GM23248 (cell line): ENCODE results near the gene SRP14. TPM values are rescaled to one million over a fixed set of nuclear protein-coding genes. Genes with fewer than 3 reads are reported as not detected.
A peak's percentile ranks its signal among the peaks of the same experiment; 100 is the strongest.

Experiments
- DNase-seq: peaks from one replicate; pipeline ENCODE4 v3.0.0-alpha.2; 2015
- H2AFZ ChIP-seq: fragments of 200-600 bp; sonication (generic); 2 replicates; pipeline ENCODE4 v1.6.1; 2016; ENCODE audit warnings: antibody characterized with exemption
- H3F3A ChIP-seq: fragments of 200-600 bp; sonication (generic); 2 replicates; pipeline ENCODE4 v1.6.1; 2016; ENCODE audit warnings: mild to moderate bottlenecking, antibody characterized with exemption, mixed run types; ENCODE audit not compliant: insufficient read depth
- H3K27ac ChIP-seq: fragments of 200-600 bp; sonication (generic); 2 replicates; pipeline ENCODE4 v1.5.1; 2016; ENCODE audit warnings: mild to moderate bottlenecking
- H3K27me3 ChIP-seq: fragments of 200-600 bp; sonication (generic); replicated peaks from 2 replicates; pipeline ENCODE4 v1.6.1; 2016; ENCODE audit warnings: mild to moderate bottlenecking; ENCODE audit not compliant: insufficient read depth
- H3K36me3 ChIP-seq: fragments of 200-600 bp; sonication (generic); 2 replicates; pipeline ENCODE4 v1.6.1; 2016; ENCODE audit warnings: low read depth, mild to moderate bottlenecking
- H3K4me1 ChIP-seq: fragments of 200-600 bp; sonication (generic); 2 replicates; pipeline ENCODE4 v1.6.1; 2016; ENCODE audit warnings: mild to moderate bottlenecking; ENCODE audit not compliant: insufficient read depth
- H3K4me2 ChIP-seq: fragments of 200-600 bp; sonication (generic); one replicate; pipeline ENCODE4 v1.6.1; 2016; ENCODE audit warnings: mild to moderate bottlenecking; ENCODE audit not compliant: unreplicated experiment
- H3K4me3 ChIP-seq: fragments of 200-600 bp; sonication (generic); 2 replicates; pipeline ENCODE4 v1.5.1; 2016; ENCODE audit warnings: mild to moderate bottlenecking
- H3K79me2 ChIP-seq: fragments of 200-600 bp; sonication (generic); 2 replicates; pipeline ENCODE4 v1.6.1; 2016; ENCODE audit warnings: mild to moderate bottlenecking; ENCODE audit not compliant: insufficient read depth
- H3K9ac ChIP-seq: fragments of 200-600 bp; sonication (generic); 2 replicates; pipeline ENCODE4 v1.6.1; 2016; ENCODE audit warnings: mild to moderate bottlenecking
- H3K9me2 ChIP-seq: fragments of 200-600 bp; sonication (generic); 2 replicates; pipeline ENCODE4 v1.6.1; 2016; ENCODE audit warnings: mixed run types, mild to moderate bottlenecking, moderate library complexity; ENCODE audit not compliant: insufficient read depth
- H3K9me3 ChIP-seq: fragments of 200-600 bp; sonication (generic); one replicate; pipeline ENCODE4 v1.6.1; 2017; ENCODE audit warnings: low read depth
- H4K20me1 ChIP-seq: fragments of 200-600 bp; sonication (generic); 2 replicates; pipeline ENCODE4 v1.6.0; 2016; ENCODE audit not compliant: insufficient read depth
- EZH2 ChIP-seq: fragments of 200-600 bp; sonication (generic); IDR thresholded peaks from 2 replicates; pipeline ENCODE4 v1.6.1; 2018; ENCODE audit warnings: antibody characterized with exemption, mild to moderate bottlenecking; ENCODE audit not compliant: insufficient read depth, poor library complexity, severe bottlenecking
- EZH2phosphoT487 ChIP-seq: fragments of 200-600 bp; sonication (generic); IDR thresholded peaks from 2 replicates; pipeline ENCODE4 v1.6.1; 2018; ENCODE audit warnings: antibody characterized with exemption, moderate library complexity, mild to moderate bottlenecking, low read depth; ENCODE audit not compliant: insufficient read depth
- WGBS, 2 experiments: methylation state at CpG; one replicate each; pipeline ENCODE4 v1.1.6; 2015 to 2017; ENCODE audit warnings: low lambda C conversion rate in 2 of 2, low coverage in 1 of 2; ENCODE audit errors: missing lambda C conversion rate in 2 of 2; 5-methylcytosine and 5-hydroxymethylcytosine counted together
- in situ Hi-C: fragments of 300-500 bp; cut with MboI; formaldehyde crosslinking; loops from 2 replicates; pipeline ENCODE4 v1.15.0; 2020
- polyA plus RNA-seq: library from polyadenylated mRNA; unstranded; fragments of >200 nt; fragmentation: Nextera tagmentation; extraction: Ambion mirVana; gene quantifications from 2 replicates; pipeline ENCODE4 v1.2.1, GENCODE V29; 2016
- total RNA-seq: library from RNA; depleted of rRNA; stranded (reverse); fragments of >200 nt; shearing (Covaris generic); gene quantifications from 2 replicates; pipeline ENCODE4 v1.2.3, GENCODE V29; 2014

Gene SRP14
- total and polyA plus RNA-seq, 2 experiments from 2014 or later, result 282 to 796 TPM

DNA sequence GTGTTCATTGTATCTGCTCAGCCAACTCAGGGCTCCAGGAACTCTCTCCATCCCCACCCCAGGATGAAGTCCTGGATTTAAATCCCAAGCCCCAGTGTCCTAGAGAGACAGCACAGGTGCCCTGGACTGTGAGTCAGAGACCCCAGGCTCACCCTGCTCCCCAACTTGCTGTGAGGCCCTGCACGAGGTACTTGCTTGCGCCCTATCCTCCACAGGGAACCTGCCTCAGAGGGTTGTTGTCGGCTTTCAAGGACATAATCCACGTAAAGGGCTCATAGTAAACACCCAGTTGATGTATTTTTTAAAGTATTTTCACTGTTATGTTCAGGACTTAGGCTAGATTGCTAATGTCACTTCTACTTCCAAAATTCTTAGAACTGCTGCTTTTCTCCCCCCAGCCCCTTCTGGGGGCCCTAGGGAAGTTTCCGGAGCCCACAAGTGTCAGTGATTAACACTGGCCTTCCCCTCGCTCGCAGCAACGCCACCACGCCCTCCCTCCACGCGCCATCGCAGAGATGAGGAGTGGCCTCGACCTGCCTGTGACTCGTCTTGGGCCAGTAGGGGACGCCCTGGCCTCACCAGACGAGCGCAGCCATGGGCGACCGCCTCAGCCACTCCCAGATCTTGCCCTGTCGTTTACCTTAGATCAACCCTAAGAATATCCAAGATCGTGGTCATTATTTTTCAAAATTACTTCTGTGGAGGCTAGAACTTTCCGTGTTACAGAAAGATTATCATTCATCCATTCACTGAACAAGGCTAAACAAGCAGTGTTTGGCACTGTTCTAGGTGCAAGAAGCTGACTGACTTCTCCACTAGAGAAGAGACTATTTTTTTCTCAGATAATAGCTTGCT is 6.0 kb upstream of the SRP14 start:
- Histone ChIP-seq H3K36me3 (no peaks in the 10 kb centered on the region), H3K79me2 (no peaks in the 10 kb centered on the region), H3K9me2 (no peaks in the 10 kb centered on the region), H3K4me2 (peak overlapping the region; percentile 78), H3K4me3 (peak overlapping the region; percentile 62), H3K9ac (peak overlapping the region; percentile 54), H3K27me3 (no peaks in the 10 kb centered on the region), H4K20me1 (no peaks in the 10 kb centered on the region), H3F3A (peaks cover 13% of the 10 kb centered on the region), H2AFZ (peak overlapping the region; percentile 72), H3K9me3 (no peaks in the 10 kb centered on the region), H3K4me1 (peaks cover 31% of the 10 kb centered on the region), H3K27ac (no peak overlapping the region)
- TF ChIP-seq EZH2phosphoT487 (no peak), EZH2 (no peak)
- peak; percentile 94 for DNase-seq
- in situ Hi-C loops, result loop anchor here (10.0 kb wide), 2 partner anchors 170 to 230 kb away; no protein-coding TSS in a partner anchor
- 1 to 2% methylated on average over 22 of the region's 22 CpGs for WGBS, 2 experiments

DNA sequence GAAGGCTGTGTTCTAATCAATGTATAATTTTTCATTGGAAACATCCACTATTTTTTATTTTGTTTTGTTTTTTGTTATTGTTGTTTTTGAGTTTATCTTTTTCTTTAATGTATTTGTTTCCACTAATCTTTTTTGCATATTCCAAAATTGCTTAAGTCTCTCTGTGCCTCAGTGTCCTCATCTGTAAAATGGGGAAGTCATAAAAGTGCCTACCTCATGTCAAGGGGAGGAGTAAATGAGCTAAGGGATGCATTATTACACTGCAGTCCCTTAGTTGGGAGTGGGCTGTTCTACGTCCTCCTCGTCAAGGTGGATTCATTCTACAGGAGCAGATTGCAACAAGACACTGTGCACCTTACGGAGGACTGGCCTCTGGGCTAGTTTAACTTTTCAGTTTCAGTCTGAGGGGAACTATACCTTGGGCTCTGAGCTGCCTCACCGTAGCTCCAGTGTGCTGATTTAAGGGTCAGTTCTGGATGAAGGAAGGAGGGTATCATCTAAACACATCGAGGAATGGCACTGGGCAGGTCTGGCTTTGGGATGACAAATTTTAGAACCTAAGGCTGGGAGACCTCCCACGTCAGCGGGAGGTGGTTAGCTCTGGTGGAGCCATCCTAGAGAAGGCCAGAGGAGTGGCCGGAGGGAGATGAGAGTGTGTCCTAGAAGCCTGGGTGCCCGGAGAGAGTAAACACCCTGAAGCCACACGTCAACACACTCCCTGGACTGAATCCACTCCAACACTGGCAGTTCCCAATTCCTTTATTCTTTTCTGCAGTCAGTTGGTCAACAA is 5.1 kb upstream of the SRP14 start:
- no peak overlapping the region for H3K4me2 ChIP-seq

DNA sequence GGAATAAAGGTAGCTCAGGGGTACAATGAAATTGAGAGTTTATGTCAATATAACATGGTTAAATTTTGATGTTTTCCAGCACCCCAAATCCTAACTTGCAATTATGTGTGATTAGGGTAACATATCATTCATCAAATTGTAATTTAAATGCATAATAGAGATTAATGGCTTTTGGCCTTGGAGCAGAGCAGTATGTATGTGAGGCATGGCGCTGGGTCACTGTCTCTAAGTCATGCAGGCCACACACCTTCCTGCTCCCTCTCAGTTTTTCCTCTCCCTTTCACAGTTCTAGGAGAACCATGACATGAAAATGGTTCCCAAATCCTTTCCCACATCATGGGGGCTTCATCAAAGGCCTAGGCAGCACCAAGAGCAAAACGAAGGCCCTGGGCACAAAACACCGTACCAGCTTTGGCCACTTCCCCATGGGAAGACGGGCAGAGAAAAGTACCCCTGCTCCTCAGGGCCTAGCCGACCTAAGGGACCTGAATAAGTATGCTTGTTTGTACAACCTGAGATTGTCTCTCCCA is 3.9 kb upstream of the SRP14 start:
- Histone ChIP-seq H3K4me2 (no peak overlapping the region), H3K4me3 (no peak overlapping the region), H3K27ac (no peak overlapping the region), H3K36me3 (no peaks in the 10 kb centered on the region), H3K4me1 (peaks cover 25% of the 10 kb centered on the region), H3K9ac (no peak overlapping the region), H3K9me3 (no peaks in the 10 kb centered on the region), H3F3A (peaks cover 13% of the 10 kb centered on the region), H4K20me1 (no peaks in the 10 kb centered on the region), H3K9me2 (no peaks in the 10 kb centered on the region), H3K27me3 (no peaks in the 10 kb centered on the region), H2AFZ (no peak overlapping the region), H3K79me2 (peaks cover 18% of the 10 kb centered on the region)
- no peak for DNase-seq
- no peak for TF ChIP-seq EZH2phosphoT487
- no peak for TF ChIP-seq EZH2
- 82 to 88% methylated on average over 5 of the region's 5 CpGs for WGBS, 2 experiments
- in situ Hi-C loops, result loop anchor here (10.0 kb wide), 2 partner anchors 172 to 232 kb away; no protein-coding TSS in a partner anchor

More for the DNA sequence above, 5.1 kb upstream of the SRP14 start:
- Histone ChIP-seq H3K4me3 (no peak overlapping the region), H3K79me2 (peaks cover 5% of the 10 kb centered on the region; the same call in 1 of the 2 replicates), H3K4me1 (peaks cover 31% of the 10 kb centered on the region), H3K9me2 (no peaks in the 10 kb centered on the region), H3K27me3 (no peaks in the 10 kb centered on the region), H2AFZ (peak overlapping the region; percentile 72), H4K20me1 (no peaks in the 10 kb centered on the region), H3K27ac (no peak overlapping the region), H3K36me3 (no peaks in the 10 kb centered on the region), H3K9ac (no peak overlapping the region; the same call in 1 of the 2 replicates), H3K9me3 (no peaks in the 10 kb centered on the region), H3F3A (peaks cover 13% of the 10 kb centered on the region)
- TF ChIP-seq EZH2, result no peak
- TF ChIP-seq EZH2phosphoT487, result no peak
- in situ Hi-C loops, result loop anchor here (10.0 kb wide), 2 partner anchors 171 to 231 kb away; no protein-coding TSS in a partner anchor
- 79 to 81% methylated on average over 10 of the region's 10 CpGs for WGBS, 2 experiments
- no peak for DNase-seq

DNA sequence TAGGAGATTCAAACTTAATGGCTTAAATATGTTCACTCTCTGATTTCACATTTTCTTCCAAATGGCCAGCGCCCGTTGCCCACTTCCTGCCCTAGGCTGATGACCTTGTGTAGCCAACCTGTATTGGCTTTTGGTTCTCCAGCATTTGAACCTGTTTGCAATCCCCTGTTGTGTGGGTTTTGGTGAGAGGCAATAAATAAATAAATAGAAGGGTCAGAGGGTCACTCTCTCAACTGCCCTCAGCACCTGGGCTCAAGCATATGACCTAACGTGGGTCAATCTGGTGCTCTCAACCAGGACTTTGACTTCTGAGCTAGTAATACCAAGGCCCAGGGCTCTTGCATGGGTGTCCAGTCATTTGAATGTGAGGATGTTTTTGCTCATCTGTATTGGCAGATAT is 1.8 kb upstream of the SRP14 start:
- peaks cover 12% of the 10 kb centered on the region for H3K4me1 ChIP-seq
- TF ChIP-seq EZH2phosphoT487, result no peak
- TF ChIP-seq EZH2, result no peak
- no peaks in the 10 kb centered on the region for H3K9me2 ChIP-seq
- no peaks in the 10 kb centered on the region for H3K9me3 ChIP-seq
- no peak overlapping the region for H3K9ac ChIP-seq
- 57 to 63% methylated on average over 3 of the region's 3 CpGs for WGBS, 2 experiments
- H3K79me2 ChIP-seq, result peaks cover 37% of the 10 kb centered on the region
- H2AFZ ChIP-seq, result no peak overlapping the region
- H3F3A ChIP-seq, result peaks cover 2% of the 10 kb centered on the region
- H3K4me2 ChIP-seq, result no peak overlapping the region
- H3K27ac ChIP-seq, result no peak overlapping the region
- no peak for DNase-seq
- no peak overlapping the region for H3K4me3 ChIP-seq
- H3K27me3 ChIP-seq, result no peaks in the 10 kb centered on the region
- H4K20me1 ChIP-seq, result no peaks in the 10 kb centered on the region
- in situ Hi-C loops, result loop anchor here (10.0 kb wide), 2 partner anchors 174 to 234 kb away; no protein-coding TSS in a partner anchor
- H3K36me3 ChIP-seq, result peaks cover 16% of the 10 kb centered on the region
